NCI-H1092 treated with DMSO at 0.1 percent for 48 hours (cell line): Measurements from ENCODE around the gene C1QTNF6.

Experiments used
- DNase-seq: peaks from one replicate; lab custom pipeline; 2025; lab: John Stamatoyannopoulos, UW

The C1QTNF6 gene

GRCh38 chr22:37162221-37163095 is 25.6 kb downstream of the C1QTNF6 start:
- DNase-seq, result no peak

DNA sequence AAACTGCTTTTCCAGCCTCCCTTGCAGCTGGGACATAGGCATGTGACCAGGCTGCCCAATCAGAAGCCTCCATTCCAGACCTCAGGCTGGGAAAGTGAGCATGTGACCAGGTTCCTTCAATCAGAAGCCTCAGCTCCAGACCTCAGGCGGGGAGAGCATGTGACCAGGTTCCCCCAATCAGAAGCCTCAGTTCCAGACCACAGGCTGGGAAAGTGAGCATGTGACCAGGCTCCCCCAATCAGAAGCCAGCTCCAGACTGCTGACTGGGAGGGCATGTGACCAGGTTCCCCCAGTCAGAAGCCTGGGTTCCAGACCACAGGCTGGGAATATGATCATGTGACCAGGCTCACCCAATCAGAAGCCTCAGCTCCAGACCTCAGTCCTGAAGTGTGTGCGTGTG is 26.6 kb downstream of the C1QTNF6 start:
- DNase-seq, result no peak

DNA sequence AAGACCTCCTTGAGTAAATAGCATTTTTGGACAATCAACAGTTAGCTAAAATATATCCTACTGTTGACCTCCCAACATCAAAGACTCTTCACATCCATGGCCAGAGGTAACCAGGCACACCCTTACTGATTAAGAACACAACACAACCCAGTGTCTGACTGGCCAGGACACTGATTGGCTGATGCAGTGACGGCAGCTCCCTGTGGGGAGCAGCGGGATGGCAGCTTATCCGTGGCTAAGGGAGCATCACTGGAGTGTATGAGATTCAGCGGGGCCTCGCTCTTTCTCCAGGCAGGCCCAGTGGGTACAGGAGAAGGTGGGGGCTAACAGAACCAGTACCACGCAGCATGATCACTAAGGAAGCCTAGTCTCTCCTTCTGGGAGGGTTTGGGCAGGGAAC is 28.0 kb downstream of the C1QTNF6 start:
- DNase-seq, result no peak

GRCh38 chr22:37158963-37159290 is 29.1 kb downstream of the C1QTNF6 start:
- no peak for DNase-seq

DNA sequence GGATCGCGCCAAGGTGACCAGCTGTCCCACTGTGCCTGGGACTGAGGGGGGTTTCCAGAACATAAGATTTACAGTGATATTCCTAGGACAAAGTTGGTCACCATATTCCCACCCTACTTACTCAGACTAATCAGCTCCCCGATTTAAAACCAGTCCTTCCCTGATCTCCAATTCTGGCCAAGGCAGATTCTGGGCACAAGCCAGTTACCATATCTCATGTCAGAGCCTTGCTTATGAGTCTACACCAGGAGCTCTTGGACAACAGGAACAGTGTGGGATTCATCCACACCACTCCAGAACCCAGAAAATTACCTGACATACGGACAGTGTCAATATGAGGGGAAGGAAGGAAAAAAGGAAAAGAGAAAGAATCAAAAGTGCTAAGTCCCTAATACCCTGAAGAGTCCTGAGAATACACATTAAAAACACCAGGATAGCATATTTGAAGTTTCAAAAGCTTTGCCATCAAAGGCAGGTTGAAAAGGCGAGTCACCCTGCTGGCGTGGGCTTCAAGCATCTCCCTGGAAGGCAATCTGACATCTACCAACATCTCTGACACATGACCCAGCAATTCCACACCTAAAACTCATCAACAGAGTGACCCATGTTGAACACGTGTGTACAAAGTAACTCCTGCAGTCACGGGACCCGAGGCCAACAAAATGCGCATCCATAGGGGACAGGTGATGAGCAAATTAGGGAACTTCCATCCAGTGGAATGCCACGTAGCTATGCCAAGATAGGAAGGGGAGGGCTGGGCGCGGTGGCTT is 30.3 kb downstream of the C1QTNF6 start:
- no peak for DNase-seq

DNA sequence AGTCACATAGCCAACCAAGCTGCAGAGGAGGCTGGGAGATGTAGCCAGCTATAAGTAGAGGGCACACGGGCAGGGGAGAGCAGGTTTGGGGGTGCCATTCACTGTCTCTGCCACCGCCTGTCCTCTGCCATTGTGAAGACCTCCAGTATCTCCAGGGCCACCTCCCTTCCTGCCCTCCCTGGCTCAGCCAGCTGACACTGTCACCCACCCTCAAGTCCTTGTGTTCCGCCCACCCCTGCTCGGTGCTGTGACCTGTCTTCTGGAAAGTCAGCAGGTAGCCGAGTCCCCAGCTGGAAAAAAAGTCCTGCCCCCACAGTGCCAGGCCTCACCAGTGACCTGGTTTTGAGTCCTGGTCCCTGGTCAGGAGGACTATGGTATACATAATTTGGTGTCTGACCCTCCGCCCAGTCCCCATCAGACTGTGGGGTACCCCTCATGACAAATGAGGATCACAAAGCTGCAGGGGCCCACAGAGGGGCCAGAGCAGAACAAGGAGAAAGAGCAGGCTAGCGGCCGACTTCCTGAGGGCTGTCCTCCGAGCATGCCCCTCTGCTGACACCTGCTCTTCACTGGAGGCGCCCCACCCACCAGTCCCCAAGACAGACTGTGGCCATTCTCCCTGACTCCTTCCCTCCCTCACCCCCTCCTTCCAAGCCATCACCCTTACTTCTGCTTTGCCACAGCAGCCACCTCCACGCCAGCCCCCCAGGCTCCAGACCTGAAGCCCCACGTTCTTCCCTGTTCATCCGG is 31.2 kb downstream of the C1QTNF6 start:
- DNase-seq, result no peak

GRCh38 chr22:37155971-37156370 is 32.1 kb downstream of the C1QTNF6 start:
- DNase-seq, result no peak

GRCh38 chr22:37154925-37155712 is 32.9 kb downstream of the C1QTNF6 start:
- DNase-seq, result no peak

DNA sequence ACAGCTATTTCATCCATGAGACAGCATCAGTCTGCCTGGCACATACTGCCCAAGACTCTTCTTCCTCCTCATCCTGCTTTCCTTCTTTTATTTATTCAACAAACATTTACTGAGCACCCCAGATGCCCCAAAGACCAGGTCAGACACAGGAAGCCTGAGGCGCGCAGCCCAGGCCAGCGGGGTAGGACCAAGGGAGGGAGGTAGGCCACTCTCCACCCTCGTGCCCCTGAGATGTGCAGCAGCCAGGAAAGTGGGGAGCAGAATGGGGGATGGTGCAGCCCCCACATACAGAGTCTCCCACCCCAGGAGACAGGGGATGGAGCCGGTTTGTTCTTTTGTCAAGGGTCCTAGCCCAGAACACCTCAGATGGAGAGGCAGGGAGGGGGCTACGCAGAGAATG is 34.1 kb downstream of the C1QTNF6 start:
- DNase-seq, result no peak

- no peak for DNase-seq
Observed at GRCh38 chr22:37151401-37151800, 36.6 kb downstream of the C1QTNF6 start.

GRCh38 chr22:37150701-37151100 is 37.3 kb downstream of the C1QTNF6 start:
- DNase-seq, result no peak

DNA sequence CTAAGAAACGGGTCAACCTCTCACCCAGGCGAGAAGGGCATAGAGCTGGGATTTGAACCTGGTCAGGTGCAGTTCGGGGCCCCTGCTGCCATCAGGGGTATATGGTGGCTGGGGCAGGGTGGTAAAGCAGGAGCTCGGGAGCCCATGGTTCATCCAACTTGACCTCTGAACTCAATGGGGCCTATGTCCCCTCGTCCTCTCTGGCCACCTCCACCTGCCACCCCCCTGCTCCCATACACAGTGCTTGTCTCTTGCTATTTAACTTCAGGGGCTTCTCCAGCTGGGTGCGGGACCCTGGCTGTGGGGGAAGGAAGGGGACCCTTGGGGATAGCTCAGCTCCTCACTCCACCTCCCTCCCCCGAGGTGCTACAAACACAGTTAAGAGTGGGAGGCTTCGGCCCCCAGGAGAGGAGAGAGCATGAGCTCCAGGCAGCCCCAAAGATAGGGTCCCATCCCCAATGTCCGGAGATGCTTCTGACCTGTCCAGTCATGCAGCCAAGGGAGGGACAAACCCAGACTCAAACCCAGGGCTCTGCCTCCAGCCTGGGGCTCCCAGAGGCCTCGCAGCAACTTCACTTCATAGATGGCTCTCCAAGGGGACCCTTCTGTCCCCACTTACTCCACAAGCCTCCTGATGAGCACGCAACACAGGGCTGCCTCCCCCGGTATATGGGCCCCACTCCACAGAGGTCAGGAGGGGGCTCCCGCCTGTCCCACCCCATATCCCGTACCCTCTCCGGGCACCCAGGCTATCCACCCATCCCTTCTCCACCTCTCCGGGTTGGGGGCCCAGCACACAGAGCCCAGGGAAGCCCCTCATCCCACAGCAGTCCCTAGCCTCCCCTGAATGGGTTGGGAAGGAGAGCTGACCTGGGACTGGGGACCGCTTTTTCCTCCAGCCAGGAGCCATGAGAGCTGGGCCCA is 39.0 kb downstream of the C1QTNF6 start:
- DNase-seq, result no peak

GRCh38 chr22:37148031-37148651 is 39.9 kb downstream of the C1QTNF6 start:
- DNase-seq, result no peak

DNA sequence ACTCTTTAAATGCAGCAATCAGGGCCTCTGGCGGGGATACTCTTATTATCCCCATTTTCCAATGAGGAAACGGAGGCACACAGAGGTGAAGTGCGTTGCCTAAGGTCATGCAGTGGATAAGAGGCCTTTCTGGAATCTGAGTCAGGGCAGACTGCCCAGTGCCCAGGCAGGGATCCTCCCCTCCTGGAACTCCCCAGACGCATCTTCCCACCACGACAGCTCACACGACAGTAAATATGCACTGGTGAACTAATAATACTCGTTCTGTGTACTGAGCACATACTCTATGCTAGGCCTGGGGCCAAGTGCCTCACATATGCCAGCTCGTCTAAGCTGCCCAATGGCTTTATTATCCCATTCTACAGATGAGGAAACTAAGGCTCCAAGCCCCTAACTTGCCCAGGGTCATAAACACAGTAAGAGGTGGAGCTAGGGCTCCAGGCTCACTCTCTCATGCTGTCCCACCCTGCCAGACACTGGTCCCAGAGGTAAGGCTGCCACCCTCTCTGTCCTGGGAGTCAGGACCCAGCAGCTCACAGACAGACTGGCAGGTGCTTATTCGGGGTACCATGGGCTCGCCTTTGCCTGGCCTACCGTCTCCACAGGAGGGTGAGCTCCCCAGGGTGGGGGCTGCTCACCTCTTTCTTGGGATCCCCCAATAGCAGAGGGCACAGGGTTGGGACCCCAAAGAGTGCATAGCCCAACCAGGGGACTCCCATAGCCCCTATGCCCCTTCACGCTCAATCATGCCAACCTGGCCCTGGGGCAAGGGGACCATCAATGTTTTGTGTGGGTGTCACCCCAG is 40.7 kb downstream of the C1QTNF6 start:
- DNase-seq, result no peak

DNA sequence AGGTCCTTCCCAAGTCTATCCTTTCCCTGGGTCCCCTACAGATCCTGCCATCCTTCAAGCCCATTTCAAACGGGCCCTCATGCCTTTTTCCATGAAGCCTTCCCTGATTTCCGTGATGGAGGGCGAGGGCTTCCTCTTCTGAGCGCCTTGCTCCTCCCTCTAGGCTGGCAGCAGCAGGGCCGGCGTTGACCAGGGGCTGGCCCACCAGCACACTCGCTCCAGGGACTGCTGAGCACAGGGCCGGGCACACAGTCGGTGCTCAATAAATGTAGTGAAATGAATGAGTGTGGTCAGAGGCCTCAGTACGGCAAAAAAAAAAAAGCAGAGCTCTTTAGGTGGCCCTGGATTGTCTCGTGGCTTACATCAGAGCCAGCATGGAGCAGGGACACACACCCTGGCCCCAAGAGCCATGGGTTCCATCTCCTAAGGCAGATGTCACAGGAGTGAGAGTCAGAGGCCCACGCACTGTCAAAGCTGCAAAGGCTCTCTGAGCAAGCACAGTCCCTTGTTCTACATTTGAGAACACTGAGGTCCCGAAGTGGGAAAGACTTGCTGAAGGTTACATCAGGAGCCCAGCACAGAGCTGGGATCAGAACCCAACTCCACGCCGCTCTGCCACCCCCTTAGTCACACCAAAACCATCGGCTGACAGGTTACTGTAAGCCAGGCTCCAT is 41.4 kb downstream of the C1QTNF6 start:
- no peak for DNase-seq

GRCh38 chr22:37146051-37146385 is 42.0 kb downstream of the C1QTNF6 start:
- no peak for DNase-seq

- peak; percentile 9 for DNase-seq
Observed at GRCh38 chr22:37145180-37146050, 42.6 kb downstream of the C1QTNF6 start.

GRCh38 chr22:37144180-37144554 is 43.9 kb downstream of the C1QTNF6 start:
- DNase-seq, result no peak
